H9 (cell line): ENCODE data around the gene NEGR1. TPM values are rescaled to one million over a fixed set of nuclear protein-coding genes. Genes with fewer than 3 reads are reported as not detected.

Experiments
- DNase-seq: peaks from one replicate; pipeline ENCODE4 v3.0.0-alpha.2; 2017
- H2AFZ ChIP-seq: one replicate; pipeline ENCODE4 v1.6.1; 2013; ENCODE audit warnings: mild to moderate bottlenecking, low read length, control low read depth, moderate library complexity
- H2AK5ac ChIP-seq: 2 replicates; pipeline ENCODE4 v1.6.1; 2013; ENCODE audit warnings: low read length, control low read depth, mixed read lengths; ENCODE audit not compliant: insufficient read length
- H2BK120ac ChIP-seq: one replicate; pipeline ENCODE4 v1.6.1; 2013; ENCODE audit warnings: low read depth, mild to moderate bottlenecking, low read length, control low read depth, inconsistent platforms; ENCODE audit not compliant: poor library complexity, severe bottlenecking
- H2BK12ac ChIP-seq: 2 replicates; pipeline ENCODE4 v1.6.1; 2013; ENCODE audit warnings: low read length, control low read depth, mixed read lengths, low read depth; ENCODE audit not compliant: insufficient read length
- H2BK15ac ChIP-seq: 2 replicates; pipeline ENCODE4 v1.6.1; 2013; ENCODE audit warnings: low read depth, low read length, control low read depth
- H2BK20ac ChIP-seq: one replicate; pipeline ENCODE4 v1.6.1; 2013; ENCODE audit warnings: low read depth, mild to moderate bottlenecking, low read length, control low read depth, inconsistent platforms; ENCODE audit not compliant: poor library complexity, severe bottlenecking
- H2BK5ac ChIP-seq: 2 replicates; pipeline ENCODE4 v1.6.1; 2013; ENCODE audit warnings: low read length, control low read depth, mixed read lengths; ENCODE audit not compliant: insufficient read length
- H3K14ac ChIP-seq: 2 replicates; pipeline ENCODE4 v1.6.1; 2013; ENCODE audit warnings: low read length, control low read depth; ENCODE audit not compliant: insufficient read depth
- H3K18ac ChIP-seq: 2 replicates; pipeline ENCODE4 v1.6.1; 2013; ENCODE audit warnings: low read depth, mild to moderate bottlenecking, mixed read lengths, low read length, control low read depth; ENCODE audit not compliant: insufficient read length
- H3K23ac ChIP-seq: 2 replicates; pipeline ENCODE4 v1.6.1; 2013; ENCODE audit warnings: low read length, control low read depth, mixed read lengths, low read depth; ENCODE audit not compliant: insufficient read length
- H3K23me2 ChIP-seq: 2 replicates; pipeline ENCODE4 v1.6.1; 2013; ENCODE audit warnings: low read depth, mild to moderate bottlenecking, mixed read lengths, low read length, control low read depth; ENCODE audit not compliant: insufficient read length, poor library complexity, severe bottlenecking
- H3K27ac ChIP-seq: 2 replicates; pipeline ENCODE4 v1.5.1; 2013; ENCODE audit warnings: low read length, control low read depth, mixed read lengths, low read depth; ENCODE audit not compliant: insufficient read length
- H3K27me3 ChIP-seq: 2 replicates; pipeline ENCODE4 v1.6.1; 2013; ENCODE audit warnings: low read length, control low read depth, inconsistent platforms; ENCODE audit not compliant: insufficient read depth
- H3K4ac ChIP-seq: 2 replicates; pipeline ENCODE4 v1.6.1; 2013; ENCODE audit warnings: low read depth, mild to moderate bottlenecking, control low read depth, inconsistent platforms, low read length, moderate library complexity
- H3K4me1 ChIP-seq: 2 replicates; pipeline ENCODE4 v1.6.1; 2013; ENCODE audit warnings: low read length, control low read depth, inconsistent platforms; ENCODE audit not compliant: insufficient read depth
- H3K4me2 ChIP-seq: 2 replicates; pipeline ENCODE4 v1.6.1; 2013; ENCODE audit warnings: low read length, control low read depth, mixed read lengths; ENCODE audit not compliant: insufficient read length, insufficient read depth
- H3K56ac ChIP-seq: 2 replicates; pipeline ENCODE4 v1.6.1; 2013; ENCODE audit warnings: low read depth, mild to moderate bottlenecking, mixed read lengths, low read length, control low read depth; ENCODE audit not compliant: insufficient read length
- H3K79me1 ChIP-seq: 2 replicates; pipeline ENCODE4 v1.6.1; 2013; ENCODE audit warnings: low read depth, mild to moderate bottlenecking, moderate library complexity, low read length, control low read depth, inconsistent platforms; ENCODE audit not compliant: insufficient read depth, poor library complexity, severe bottlenecking
- H3K79me2 ChIP-seq: 2 replicates; pipeline ENCODE4 v1.6.1; 2013; ENCODE audit warnings: low read length, control low read depth, inconsistent platforms; ENCODE audit not compliant: insufficient read depth
- H3K9ac ChIP-seq: 2 replicates; pipeline ENCODE4 v1.6.1; 2013; ENCODE audit warnings: low read length, control low read depth, mixed read lengths; ENCODE audit not compliant: insufficient read length; ENCODE audit errors: extremely low read depth
- H3K9me3 ChIP-seq: one replicate; pipeline ENCODE4 v1.6.1; 2013; ENCODE audit warnings: low read depth, low read length, inconsistent platforms; ENCODE audit not compliant: control insufficient read depth
- H3T11ph ChIP-seq: one replicate; pipeline ENCODE4 v1.6.1; 2013; ENCODE audit warnings: mild to moderate bottlenecking, low read length, control low read depth, inconsistent platforms
- H4K20me1 ChIP-seq: one replicate; pipeline ENCODE4 v1.6.1; 2013; ENCODE audit not compliant: control insufficient read depth, insufficient read length, insufficient read depth
- H4K5ac ChIP-seq: 2 replicates; pipeline ENCODE4 v1.6.1; 2013; ENCODE audit warnings: low read depth, mild to moderate bottlenecking, mixed read lengths, low read length, control low read depth; ENCODE audit not compliant: insufficient read length
- H4K8ac ChIP-seq: replicated peaks from 2 replicates; pipeline ENCODE4 v1.6.1; 2013; ENCODE audit warnings: low read length, control low read depth, mixed read lengths, low read depth; ENCODE audit not compliant: insufficient read length
- H4K91ac ChIP-seq: 2 replicates; pipeline ENCODE4 v1.6.1; 2013; ENCODE audit warnings: low read depth, mild to moderate bottlenecking, moderate library complexity, mixed read lengths, low read length, control low read depth; ENCODE audit not compliant: insufficient read length
- H3K27ac Mint-ChIP-seq, 3 experiments: 2 replicates in 2 of 3; 3 replicates in 1 of 3; pipeline ENCODE4 v1.8.0; 2020 to 2021; ENCODE audit warnings: mixed read lengths in 3 of 3, mild to moderate bottlenecking in 1 of 3, moderate library complexity in 1 of 3
- H3K27me3 Mint-ChIP-seq: 2 replicates; pipeline ENCODE4 v1.8.0; 2021; ENCODE audit warnings: low read depth, mild to moderate bottlenecking, moderate library complexity, mixed read lengths
- H3K36me3 Mint-ChIP-seq, 3 experiments: 2 replicates in 2 of 3; 3 replicates in 1 of 3; pipeline ENCODE4 v1.8.0; 2020 to 2021; ENCODE audit warnings: low read depth in 3 of 3, mixed read lengths in 3 of 3; ENCODE audit not compliant: insufficient read depth in 1 of 3
- H3K4me1 Mint-ChIP-seq, 2 experiments: 2 replicates each; pipeline ENCODE4 v1.8.0; 2020; ENCODE audit warnings: mixed read lengths in 2 of 2
- H3K4me3 Mint-ChIP-seq, 2 experiments: 2 replicates in 1 of 2; 3 replicates in 1 of 2; pipeline ENCODE4 v1.8.0; 2020 to 2021; ENCODE audit warnings: mild to moderate bottlenecking in 2 of 2, mixed read lengths in 2 of 2, moderate library complexity in 1 of 2
- H3K9me3 Mint-ChIP-seq, 2 experiments: 2 replicates in 1 of 2; 3 replicates in 1 of 2; pipeline ENCODE4 v1.8.0; 2020; ENCODE audit warnings: mild to moderate bottlenecking in 2 of 2, mixed read lengths in 2 of 2, moderate library complexity in 1 of 2
- WGBS: extraction: QIAGEN DNeasy Blood & Tissue Kit; methylation state at CpG from one replicate; pipeline ENCODE4 v1.1.7; 2013; ENCODE audit warnings: missing lambda C conversion rate, low lambda C conversion rate, mixed read lengths; ENCODE audit not compliant: insufficient read length; ENCODE audit errors: extremely low coverage; 5-methylcytosine and 5-hydroxymethylcytosine counted together
- total RNA-seq: library from RNA; stranded (reverse); gene quantifications from 2 replicates; pipeline ENCODE4 v1.2.1, GENCODE V29; 2021
- TF ChIP-seq, protein P1 (sequence below): fragments of 200-600 bp; sonication (generic); conservative IDR thresholded peaks from 3 replicates; pipeline ENCODE4 v1.8.0; 2021; ENCODE audit warnings: antibody characterized with exemption, mild to moderate bottlenecking

The NEGR1 gene
- total RNA-seq, 1 experiment from 2014 or later: 0.13 TPM

DNA sequence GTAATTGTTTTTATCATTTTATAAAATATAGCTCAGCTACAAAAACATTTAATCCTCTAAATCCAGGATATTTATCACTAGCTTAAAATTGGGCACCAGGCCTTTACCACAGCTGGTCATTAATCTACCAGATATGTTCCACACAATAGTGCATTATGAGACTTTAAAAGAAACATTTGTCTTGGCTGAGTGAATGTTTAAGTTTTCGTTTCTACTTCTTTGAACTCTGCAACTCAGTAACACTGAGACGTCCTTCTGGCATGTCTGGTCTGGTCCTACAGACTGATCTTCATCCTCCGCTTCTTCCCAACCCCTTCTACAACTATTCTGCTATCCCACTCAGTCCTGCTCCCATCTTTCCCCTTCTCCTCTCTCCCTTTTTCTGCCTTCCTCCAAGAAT, 296.2 kb downstream of the NEGR1 start:
- H3K27ac Mint-ChIP-seq: no peak overlapping the region; a peak in 1 of 7 replicates
- Histone ChIP-seq H3K4me2 (no peak overlapping the region), H2BK20ac (no peak overlapping the region), H2AK5ac (no peak overlapping the region), H4K8ac (no peak overlapping the region), H2BK15ac (no peak overlapping the region), H3K9ac (no peak overlapping the region), H2BK12ac (no peak overlapping the region), H3K79me2 (no peaks in the 10 kb centered on the region), H3K23ac (no peak overlapping the region), H2BK5ac (no peak overlapping the region), H3T11ph (no peak overlapping the region), H3K18ac (no peak overlapping the region), H4K20me1 (no peaks in the 10 kb centered on the region), H3K27me3 (no peaks in the 10 kb centered on the region), H3K27ac (no peak overlapping the region), H4K91ac (no peak overlapping the region), H3K4ac (no peak overlapping the region), H3K56ac (no peak overlapping the region), H3K14ac (no peak overlapping the region), H3K4me1 (no peaks in the 10 kb centered on the region), H4K5ac (no peak overlapping the region), H3K23me2 (no peaks in the 10 kb centered on the region), H3K79me1 (no peaks in the 10 kb centered on the region), H2AFZ (no peak overlapping the region), H3K9me3 (no peaks in the 10 kb centered on the region), H2BK120ac (no peak overlapping the region)
- H3K4me3 Mint-ChIP-seq: no peak overlapping the region
- TF ChIP-seq, protein P1, sequence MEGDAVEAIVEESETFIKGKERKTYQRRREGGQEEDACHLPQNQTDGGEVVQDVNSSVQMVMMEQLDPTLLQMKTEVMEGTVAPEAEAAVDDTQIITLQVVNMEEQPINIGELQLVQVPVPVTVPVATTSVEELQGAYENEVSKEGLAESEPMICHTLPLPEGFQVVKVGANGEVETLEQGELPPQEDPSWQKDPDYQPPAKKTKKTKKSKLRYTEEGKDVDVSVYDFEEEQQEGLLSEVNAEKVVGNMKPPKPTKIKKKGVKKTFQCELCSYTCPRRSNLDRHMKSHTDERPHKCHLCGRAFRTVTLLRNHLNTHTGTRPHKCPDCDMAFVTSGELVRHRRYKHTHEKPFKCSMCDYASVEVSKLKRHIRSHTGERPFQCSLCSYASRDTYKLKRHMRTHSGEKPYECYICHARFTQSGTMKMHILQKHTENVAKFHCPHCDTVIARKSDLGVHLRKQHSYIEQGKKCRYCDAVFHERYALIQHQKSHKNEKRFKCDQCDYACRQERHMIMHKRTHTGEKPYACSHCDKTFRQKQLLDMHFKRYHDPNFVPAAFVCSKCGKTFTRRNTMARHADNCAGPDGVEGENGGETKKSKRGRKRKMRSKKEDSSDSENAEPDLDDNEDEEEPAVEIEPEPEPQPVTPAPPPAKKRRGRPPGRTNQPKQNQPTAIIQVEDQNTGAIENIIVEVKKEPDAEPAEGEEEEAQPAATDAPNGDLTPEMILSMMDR: no peak
- peaks cover under 1 to 3% of the 10 kb centered on the region in 2 experiments; a peak in 3 of 4 replicates for H3K4me1 Mint-ChIP-seq
- DNase-seq: no peak
- no peaks in the 10 kb centered on the region for H3K36me3 Mint-ChIP-seq
- no peaks in the 10 kb centered on the region for H3K27me3 Mint-ChIP-seq
- no peaks in the 10 kb centered on the region for H3K9me3 Mint-ChIP-seq
- WGBS: no CpG with 5 or more reads among the region's 3 CpGs
